ENCODE measurements around the gene PDSS2.

GRCh38 chr6:107244082-107244741 is 215.2 kb downstream of the PDSS2 start:
- TF ChIP-seq CTCF (IDR thresholded peaks at IDR 0.05) (no peak), POLR2A (IDR thresholded peaks at IDR 0.05) (no peak)

Measured in body of pancreas (tissue), 4 donors.